Glomerular visceral epithelial cell (primary cell): ENCODE data around the gene QRICH1.

Experiments
- DNase-seq: peaks from one replicate; pipeline ENCODE4 v3.0.0-alpha.2; 2016; ENCODE audit errors: extremely low spot score

QRICH1 gene

GRCh38 chr3:49093853-49094767 lies at the start of gene QRICH1:
Gene QRICH1, minus strand, starts transcription at chr3:49094071. Its CDS starts 17,054 bp downstream, at chr3:49077017.
- DNase-seq = peak; percentile 97

GRCh38 chr3:49140080-49140479 lies 46.2 kb upstream of the QRICH1 start:
- no peak for DNase-seq

- no peak for DNase-seq
Observed at GRCh38 chr3:49135499-49135898, 41.6 kb upstream of the QRICH1 start.

GRCh38 chr3:49134471-49135265 lies 40.8 kb upstream of the QRICH1 start:
- no peak for DNase-seq

GRCh38 chr3:49133226-49133951 lies 39.5 kb upstream of the QRICH1 start:
- DNase-seq = peak; percentile 89

GRCh38 chr3:49132437-49133225 lies 38.8 kb upstream of the QRICH1 start, which contains the start of gene LAMB2:
Gene LAMB2, minus strand, starts transcription at chr3:49133050. Its CDS starts 183 bp downstream, at chr3:49132867.
- peak; percentile 68 for DNase-seq

- DNase-seq = no peak
Observed at GRCh38 chr3:49132073-49132436, 38.2 kb upstream of the QRICH1 start.

- no peak for DNase-seq
Observed at GRCh38 chr3:49131576-49131975, 37.7 kb upstream of the QRICH1 start.

GRCh38 chr3:49131040-49131439 lies 37.2 kb upstream of the QRICH1 start:
- DNase-seq = no peak

- no peak for DNase-seq
Observed at GRCh38 chr3:49124991-49125670, 31.3 kb upstream of the QRICH1 start.

GRCh38 chr3:49124203-49124602 lies 30.3 kb upstream of the QRICH1 start:
- no peak for DNase-seq

GRCh38 chr3:49123687-49124086 lies 29.8 kb upstream of the QRICH1 start:
- no peak for DNase-seq

- no peak for DNase-seq
Observed at GRCh38 chr3:49122886-49123545, 29.1 kb upstream of the QRICH1 start.

- DNase-seq = no peak
Observed at GRCh38 chr3:49122451-49122850, 28.6 kb upstream of the QRICH1 start.

- DNase-seq = no peak
Observed at GRCh38 chr3:49122022-49122421, 28.2 kb upstream of the QRICH1 start.

GRCh38 chr3:49121132-49121736 lies 27.4 kb upstream of the QRICH1 start:
- DNase-seq = no peak

GRCh38 chr3:49120438-49121131 lies 26.7 kb upstream of the QRICH1 start, which contains the start of gene USP19:
Gene USP19, minus strand, starts transcription at chr3:49120823. Its CDS starts 1,678 bp downstream, at chr3:49119145.
- DNase-seq = peak; percentile 90

GRCh38 chr3:49120096-49120437 lies 26.2 kb upstream of the QRICH1 start:
- no peak for DNase-seq

- no peak for DNase-seq
Observed at GRCh38 chr3:49119439-49119838, 25.6 kb upstream of the QRICH1 start.
